Osteoblast (primary cell): ENCODE results near the gene MUC12. TPM values are rescaled to one million over a fixed set of nuclear protein-coding genes. Genes with fewer than 3 reads are reported as not detected.
"Not testable (repeated sequence)": the region's sequence is repeated elsewhere in the genome, so short reads cannot be mapped to it uniquely, and the experiment has no call there.

Source experiments
- DNase-seq: peaks from one replicate; pipeline ENCODE4 v3.0.0; 2011; ENCODE audit warnings: low spot score, mixed read lengths; ENCODE audit not compliant: insufficient read length; ENCODE audit errors: missing footprints
- H2AFZ ChIP-seq: 2 replicates; pipeline ENCODE4 v1.6.0; 2011; ENCODE audit warnings: mild to moderate bottlenecking, low read length
- H3K27ac ChIP-seq: 2 replicates; pipeline ENCODE4 v1.5.1; 2011; ENCODE audit warnings: mild to moderate bottlenecking, low read depth, low read length, moderate library complexity
- H3K27me3 ChIP-seq: 2 replicates; pipeline ENCODE4 v1.6.0; 2012; ENCODE audit warnings: mild to moderate bottlenecking, control low read depth, inconsistent platforms, low read length, moderate library complexity; ENCODE audit not compliant: insufficient read depth
- H3K36me3 ChIP-seq: 2 replicates; pipeline ENCODE4 v1.5.1; 2011; ENCODE audit warnings: mild to moderate bottlenecking, low read length, control low read depth, moderate library complexity; ENCODE audit not compliant: insufficient read depth
- H3K4me1 ChIP-seq: 2 replicates; pipeline ENCODE4 v1.5.1; 2011; ENCODE audit warnings: mild to moderate bottlenecking, low read length, control low read depth, moderate library complexity; ENCODE audit not compliant: insufficient read depth
- H3K4me2 ChIP-seq: 2 replicates; pipeline ENCODE4 v1.6.0; 2011; ENCODE audit warnings: mild to moderate bottlenecking, low read length; ENCODE audit not compliant: insufficient read depth
- H3K4me3 ChIP-seq: fragments of 200-600 bp; sonication (generic); 3 replicates; pipeline ENCODE4 v1.5.1; 2012; ENCODE audit warnings: mild to moderate bottlenecking, low read length, inconsistent platforms; ENCODE audit not compliant: insufficient read depth
- H3K79me2 ChIP-seq: 2 replicates; pipeline ENCODE4 v1.6.0; 2012; ENCODE audit warnings: mild to moderate bottlenecking, low read length, control low read depth, inconsistent platforms; ENCODE audit not compliant: insufficient read depth
- H3K9me3 ChIP-seq: 2 replicates; pipeline ENCODE4 v1.5.1; 2011; ENCODE audit warnings: low read depth, low read length, control low read depth
- H4K20me1 ChIP-seq: 2 replicates; pipeline ENCODE4 v1.6.0; 2012; ENCODE audit warnings: mild to moderate bottlenecking, low read length, control low read depth; ENCODE audit not compliant: insufficient read depth
- total RNA-seq: library from RNA; depleted of rRNA; stranded (reverse); fragments of >200 nt; gene quantifications from 2 replicates; pipeline ENCODE4 v1.2.3, GENCODE V29; 2012
- TF ChIP-seq, protein P1 (sequence below): IDR thresholded peaks from 2 replicates; pipeline ENCODE4 v1.5.1; 2011; ENCODE audit warnings: mild to moderate bottlenecking, low read depth, low read length, moderate library complexity; ENCODE audit errors: extremely low read depth

The MUC12 gene
- total RNA-seq, 1 donor: under 0.01 TPM

DNA sequence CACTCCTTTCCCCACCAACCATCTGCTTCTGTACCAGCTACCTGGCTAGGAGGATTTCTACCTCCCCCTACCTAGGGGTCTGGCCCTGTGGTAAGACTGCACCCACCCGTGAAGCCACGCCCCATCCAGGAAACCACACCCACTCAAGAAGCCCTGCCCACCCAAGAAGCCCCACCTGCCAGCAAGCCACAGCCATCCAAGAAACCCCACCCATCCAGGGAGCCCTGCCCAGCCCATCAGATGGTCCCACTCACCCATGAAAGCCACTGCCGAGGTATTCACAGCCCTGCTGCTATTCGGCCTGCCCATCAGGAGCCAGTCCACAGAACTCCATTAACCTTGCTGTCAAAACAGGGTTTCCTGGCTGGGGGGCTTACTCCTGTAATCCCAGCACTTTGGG lies 35.6 kb upstream of the MUC12 start:
- Histone ChIP-seq H3K4me1 (no peaks in the 10 kb centered on the region), H3K36me3 (no peaks in the 10 kb centered on the region), H3K4me2 (no peak overlapping the region), H4K20me1 (no peaks in the 10 kb centered on the region), H3K79me2 (no peaks in the 10 kb centered on the region), H2AFZ (no peak overlapping the region), H3K27me3 (peaks cover 3% of the 10 kb centered on the region), H3K9me3 (no peaks in the 10 kb centered on the region), H3K27ac (no peak overlapping the region), H3K4me3 (no peak overlapping the region)
- TF ChIP-seq, protein P1, sequence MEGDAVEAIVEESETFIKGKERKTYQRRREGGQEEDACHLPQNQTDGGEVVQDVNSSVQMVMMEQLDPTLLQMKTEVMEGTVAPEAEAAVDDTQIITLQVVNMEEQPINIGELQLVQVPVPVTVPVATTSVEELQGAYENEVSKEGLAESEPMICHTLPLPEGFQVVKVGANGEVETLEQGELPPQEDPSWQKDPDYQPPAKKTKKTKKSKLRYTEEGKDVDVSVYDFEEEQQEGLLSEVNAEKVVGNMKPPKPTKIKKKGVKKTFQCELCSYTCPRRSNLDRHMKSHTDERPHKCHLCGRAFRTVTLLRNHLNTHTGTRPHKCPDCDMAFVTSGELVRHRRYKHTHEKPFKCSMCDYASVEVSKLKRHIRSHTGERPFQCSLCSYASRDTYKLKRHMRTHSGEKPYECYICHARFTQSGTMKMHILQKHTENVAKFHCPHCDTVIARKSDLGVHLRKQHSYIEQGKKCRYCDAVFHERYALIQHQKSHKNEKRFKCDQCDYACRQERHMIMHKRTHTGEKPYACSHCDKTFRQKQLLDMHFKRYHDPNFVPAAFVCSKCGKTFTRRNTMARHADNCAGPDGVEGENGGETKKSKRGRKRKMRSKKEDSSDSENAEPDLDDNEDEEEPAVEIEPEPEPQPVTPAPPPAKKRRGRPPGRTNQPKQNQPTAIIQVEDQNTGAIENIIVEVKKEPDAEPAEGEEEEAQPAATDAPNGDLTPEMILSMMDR: no peak
- DNase-seq: no peak

DNA sequence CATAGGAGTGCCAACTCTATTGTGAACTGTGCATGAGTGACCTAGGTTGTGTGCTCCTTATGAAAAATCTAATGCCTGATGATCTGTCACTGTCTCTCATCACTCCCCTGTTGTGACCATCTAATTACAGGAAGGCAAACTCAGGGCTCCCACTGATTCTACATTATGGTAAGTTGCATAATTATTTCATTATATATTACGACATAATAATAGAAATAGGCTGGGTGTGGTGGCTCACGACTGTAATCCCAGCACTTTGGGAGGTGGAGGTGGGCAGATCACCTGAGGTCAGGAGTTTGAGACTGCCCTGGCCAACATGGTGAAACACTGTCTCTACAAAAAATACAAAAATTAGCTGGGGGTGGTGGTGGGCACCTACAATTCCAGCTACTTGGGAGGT lies 34.0 kb upstream of the MUC12 start:
- H3K27ac ChIP-seq, H3K36me3 ChIP-seq, H3K9me3 ChIP-seq, H4K20me1 ChIP-seq, H3K4me2 ChIP-seq, H3K4me1 ChIP-seq, H3K4me3 ChIP-seq, H3K27me3 ChIP-seq, H3K79me2 ChIP-seq, DNase-seq, H2AFZ ChIP-seq: not testable (repeated sequence)

DNA sequence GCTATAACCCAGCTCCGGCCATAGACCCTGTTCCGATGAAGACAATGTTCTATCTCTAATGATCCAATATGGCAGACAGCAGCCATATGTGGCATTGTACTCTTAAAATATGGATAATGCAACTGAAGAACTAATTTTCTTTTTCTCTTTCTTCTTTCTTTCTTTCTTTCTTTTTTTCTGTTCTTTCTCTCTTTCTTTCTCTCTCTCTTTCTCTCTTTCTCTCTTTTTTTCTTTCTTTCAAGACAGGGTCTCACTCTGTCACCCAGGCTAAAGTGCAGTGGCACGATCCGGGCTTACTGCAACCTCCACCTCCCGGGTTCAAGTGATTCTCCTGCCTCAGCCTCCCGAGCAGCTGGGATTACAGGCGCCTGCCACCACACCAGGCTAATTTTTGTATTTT lies 33.2 kb upstream of the MUC12 start:
- not testable (repeated sequence) for H4K20me1 ChIP-seq, H3K4me2 ChIP-seq, H3K4me3 ChIP-seq

DNA sequence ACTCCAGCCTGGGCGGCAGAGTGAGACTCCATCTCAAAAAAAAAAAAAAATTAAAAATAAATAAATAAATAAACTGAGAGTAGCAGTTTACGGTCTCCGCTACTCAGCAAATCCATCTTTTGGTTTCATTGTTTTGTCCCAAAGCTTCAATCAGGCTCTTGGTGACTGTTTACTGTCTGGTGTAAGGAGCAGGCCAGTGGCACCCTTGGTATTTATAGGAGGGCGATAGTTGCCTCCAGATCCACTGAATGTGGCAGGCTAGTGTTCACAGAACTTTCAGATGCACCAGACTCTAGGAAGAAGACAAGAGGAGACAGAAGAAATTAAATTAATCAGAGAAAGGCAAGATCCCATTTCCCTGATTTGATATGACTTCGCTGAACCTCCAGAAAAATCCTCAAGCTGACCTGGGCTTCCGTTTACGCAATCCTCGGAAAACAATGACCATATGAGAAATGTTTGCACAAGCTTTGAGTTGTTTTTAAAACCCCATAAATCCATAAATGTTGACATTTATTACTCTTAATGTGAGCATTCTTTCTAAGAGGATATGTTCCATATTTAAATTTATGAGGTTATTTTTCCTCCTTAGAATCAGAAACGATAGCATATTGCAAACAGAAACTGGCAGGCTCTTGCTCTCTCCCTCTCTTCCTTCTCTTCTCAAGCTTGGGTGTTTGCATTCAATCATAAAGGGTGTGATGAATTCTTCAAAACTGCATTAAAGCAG lies 27.2 kb upstream of the MUC12 start:
- H3K27me3 ChIP-seq: no peaks in the 10 kb centered on the region
- no peaks in the 10 kb centered on the region for H3K36me3 ChIP-seq
- no peak overlapping the region for H3K27ac ChIP-seq
- H2AFZ ChIP-seq: peak overlapping the region; percentile 15
- peak overlapping the region; percentile 30 for H3K4me3 ChIP-seq
- no peaks in the 10 kb centered on the region for H3K4me1 ChIP-seq
- TF ChIP-seq, protein P1: no peak
- peak overlapping the region; percentile 68 for H3K4me2 ChIP-seq
- no peaks in the 10 kb centered on the region for H3K79me2 ChIP-seq
- no peak for DNase-seq
- no peaks in the 10 kb centered on the region for H4K20me1 ChIP-seq
- no peaks in the 10 kb centered on the region for H3K9me3 ChIP-seq

More for the DNA sequence above, 33.2 kb upstream of the MUC12 start:
- H3K27me3 ChIP-seq, H3K4me1 ChIP-seq, H2AFZ ChIP-seq, H3K9me3 ChIP-seq, H3K36me3 ChIP-seq, H3K79me2 ChIP-seq, DNase-seq, H3K27ac ChIP-seq: not testable (repeated sequence)

DNA sequence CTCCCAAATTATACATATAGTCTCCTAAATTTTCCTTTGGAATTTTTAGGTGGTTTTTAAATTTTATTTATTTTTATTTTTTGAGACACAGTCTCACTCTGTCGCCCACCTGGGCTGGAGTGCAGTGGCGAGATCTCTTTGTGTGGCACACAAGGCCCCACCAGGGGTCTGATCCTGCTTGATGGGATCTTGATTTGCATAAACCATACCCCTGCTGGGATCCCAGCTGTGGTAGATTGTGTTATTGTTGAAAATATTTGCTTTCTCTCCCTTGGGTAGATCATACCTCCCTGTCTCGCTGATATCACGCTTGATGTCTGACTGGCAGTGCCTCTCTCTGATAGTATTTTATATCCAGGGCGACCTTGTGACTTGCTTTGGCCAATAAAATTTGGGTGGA lies 25.7 kb upstream of the MUC12 start:
- Histone ChIP-seq H3K9me3 (no peaks in the 10 kb centered on the region), H3K36me3 (no peaks in the 10 kb centered on the region), H3K27ac (no peak overlapping the region), H3K4me1 (no peaks in the 10 kb centered on the region), H4K20me1 (no peaks in the 10 kb centered on the region), H3K4me2 (no peak overlapping the region), H2AFZ (no peak overlapping the region), H3K79me2 (no peaks in the 10 kb centered on the region), H3K27me3 (peaks cover under 1% of the 10 kb centered on the region), H3K4me3 (no peak overlapping the region)
- TF ChIP-seq, protein P1: no peak
- DNase-seq: no peak
